Endodermal cell (in vitro differentiated cells): ENCODE measurements around the gene FOXG1. TPM values are rescaled to one million over a fixed set of nuclear protein-coding genes. Genes with fewer than 3 reads are reported as not detected.

Experiments used
- DNase-seq: peaks from one replicate; pipeline ENCODE4 v3.0.0-alpha.2; 2017
- H3K27ac ChIP-seq: 2 replicates; pipeline ENCODE4 v1.5.1; 2013; ENCODE audit warnings: mild to moderate bottlenecking, low read depth, low read length, moderate library complexity
- H3K27me3 ChIP-seq: 2 replicates; pipeline ENCODE4 v1.6.1; 2013; ENCODE audit warnings: mild to moderate bottlenecking, low read length, moderate library complexity; ENCODE audit not compliant: insufficient read depth, control insufficient read depth, poor library complexity, severe bottlenecking
- H3K36me3 ChIP-seq: 2 replicates; pipeline ENCODE4 v1.7.0; 2013; ENCODE audit warnings: mild to moderate bottlenecking, low read length, moderate library complexity; ENCODE audit not compliant: control insufficient read depth, insufficient read depth
- H3K4me1 ChIP-seq: one replicate; pipeline ENCODE4 v1.7.0; 2013; ENCODE audit warnings: low read length; ENCODE audit not compliant: control insufficient read depth, insufficient read depth
- H3K4me3 ChIP-seq: 2 replicates; pipeline ENCODE4 v1.5.1; 2013; ENCODE audit warnings: mild to moderate bottlenecking, low read length, moderate library complexity
- H3K9ac ChIP-seq: 2 replicates; pipeline ENCODE4 v1.6.1; 2013; ENCODE audit warnings: mild to moderate bottlenecking, low read length, moderate library complexity; ENCODE audit not compliant: poor library complexity, severe bottlenecking; ENCODE audit errors: extremely low read depth
- H3K9me3 ChIP-seq: 2 replicates; pipeline ENCODE4 v1.6.1; 2013; ENCODE audit warnings: mild to moderate bottlenecking, low read length, moderate library complexity; ENCODE audit not compliant: control insufficient read depth
- H3K27ac Mint-ChIP-seq: 2 replicates; pipeline ENCODE4 v1.8.0; 2020; ENCODE audit warnings: mixed read lengths
- H3K27me3 Mint-ChIP-seq: 2 replicates; pipeline ENCODE4 v1.8.0; 2021; ENCODE audit warnings: mild to moderate bottlenecking, mixed read lengths; ENCODE audit not compliant: insufficient read depth
- H3K36me3 Mint-ChIP-seq: 2 replicates; pipeline ENCODE4 v1.8.0; 2020; ENCODE audit warnings: low read depth, mixed read lengths
- H3K4me1 Mint-ChIP-seq: 2 replicates; pipeline ENCODE4 v1.8.0; 2020; ENCODE audit warnings: mixed read lengths
- H3K4me3 Mint-ChIP-seq: 2 replicates; pipeline ENCODE4 v1.8.0; 2020; ENCODE audit warnings: mild to moderate bottlenecking, moderate library complexity, mixed read lengths
- H3K9me3 Mint-ChIP-seq: 2 replicates; pipeline ENCODE4 v1.8.0; 2020; ENCODE audit warnings: mild to moderate bottlenecking, mixed read lengths
- CTCF ChIP-seq: fragments of 200-600 bp; sonication (generic); conservative IDR thresholded peaks from 2 replicates; pipeline ENCODE4 v1.5.0; 2021; ENCODE audit warnings: antibody characterized with exemption, mild to moderate bottlenecking
- WGBS, 2 experiments: methylation state at CpG; one replicate each; pipeline versions ENCODE4 v1.1.5 to v1.1.7; 2013; ENCODE audit warnings: missing lambda C conversion rate in 2 of 2, mixed read lengths in 1 of 2; ENCODE audit not compliant: insufficient coverage in 1 of 2, insufficient read length in 1 of 2; 5-methylcytosine and 5-hydroxymethylcytosine counted together
- total RNA-seq, 2 donors: library from RNA; stranded (reverse); fragmentation: NEBNext Ultra II Directional in 1 of 2; extraction: Animal tissue kit (Norgen Biotek cat#: 25700) in 1 of 2; gene quantifications; 2 replicates in 1 of 2; 3 replicates in 1 of 2; pipeline ENCODE4 v1.2.1, GENCODE V29; 2021

The FOXG1 gene
- total RNA-seq, 2 donors from 2014 or later: 0.04 to 0.07 TPM

- no peak overlapping the region for H3K27ac Mint-ChIP-seq
- H3K4me1 ChIP-seq: no peaks in the 10 kb centered on the region
- DNase-seq: peak; percentile 95
- peaks cover 100% of the 10 kb centered on the region for H3K27me3 Mint-ChIP-seq
- H3K27ac ChIP-seq: no peak overlapping the region
- H3K9me3 ChIP-seq: no peaks in the 10 kb centered on the region
- no peaks in the 10 kb centered on the region for H3K9me3 Mint-ChIP-seq
- H3K27me3 ChIP-seq: peaks cover 100% of the 10 kb centered on the region
- peak; percentile 90 for TF ChIP-seq CTCF
- H3K4me1 Mint-ChIP-seq: peaks cover 21% of the 10 kb centered on the region
- H3K36me3 ChIP-seq: no peaks in the 10 kb centered on the region
- H3K4me3 ChIP-seq: peak overlapping the region; percentile 72
- H3K36me3 Mint-ChIP-seq: no peaks in the 10 kb centered on the region
- peak overlapping the region; percentile 47 for H3K4me3 Mint-ChIP-seq
- 1% methylated on average over 15 to 47 of the region's 47 CpGs for WGBS, 2 experiments
- H3K9ac ChIP-seq: no peak overlapping the region
Measured at GRCh38 chr14:28773861-28774691, 7.5 kb downstream of the FOXG1 start.

GRCh38 chr14:28774764-28775735, 8.5 kb downstream of the FOXG1 start:
- Mint-ChIP-seq H3K36me3 (no peaks in the 10 kb centered on the region), H3K9me3 (no peaks in the 10 kb centered on the region), H3K27me3 (peaks cover 100% of the 10 kb centered on the region), H3K27ac (no peak overlapping the region), H3K4me3 (peak overlapping the region; percentile 47), H3K4me1 (peaks cover 21% of the 10 kb centered on the region)
- Histone ChIP-seq H3K4me3 (peak overlapping the region; percentile 72), H3K9me3 (no peaks in the 10 kb centered on the region), H3K4me1 (no peaks in the 10 kb centered on the region), H3K27ac (no peak overlapping the region), H3K9ac (no peak overlapping the region), H3K27me3 (peaks cover 100% of the 10 kb centered on the region), H3K36me3 (no peaks in the 10 kb centered on the region)
- 2 to 7% methylated on average over 11 to 27 of the region's 29 CpGs for whole genome bisulfite sequencing, 2 experiments
- DNase-seq: no peak
- TF ChIP-seq CTCF: no peak

GRCh38 chr14:28776482-28777266, 10.1 kb downstream of the FOXG1 start:
- no peak overlapping the region for H3K27ac Mint-ChIP-seq
- no peak overlapping the region for H3K4me3 Mint-ChIP-seq
- no peaks in the 10 kb centered on the region for H3K9me3 Mint-ChIP-seq
- H3K4me1 ChIP-seq: no peaks in the 10 kb centered on the region
- H3K4me1 Mint-ChIP-seq: peaks cover 24% of the 10 kb centered on the region
- H3K9me3 ChIP-seq: no peaks in the 10 kb centered on the region
- no peak for DNase-seq
- peaks cover 100% of the 10 kb centered on the region for H3K27me3 ChIP-seq
- 62% methylated on average over 3 of the region's 3 CpGs; no CpG with 5 or more reads in 1 of the 2 experiments for WGBS, 2 experiments
- H3K36me3 ChIP-seq: no peaks in the 10 kb centered on the region
- H3K9ac ChIP-seq: no peak overlapping the region
- no peak overlapping the region for H3K27ac ChIP-seq
- peaks cover 99% of the 10 kb centered on the region for H3K27me3 Mint-ChIP-seq
- H3K36me3 Mint-ChIP-seq: no peaks in the 10 kb centered on the region
- TF ChIP-seq CTCF: no peak
- no peak overlapping the region for H3K4me3 ChIP-seq
